GM23338 (cell line): ENCODE measurements around the gene ATF7. TPM values are rescaled to one million over a fixed set of nuclear protein-coding genes. Genes with fewer than 3 reads are reported as not detected.

Experiments used
- ATAC-seq: fragments of 200-7000 bp; cut with Tn5 transposase; 3 replicates; pipeline ENCODE4 v1.9.1; 2020
- DNase-seq: peaks from one replicate; pipeline ENCODE4 v3.0.0-alpha.2; 2015; ENCODE audit warnings: low spot score
- H2AFZ ChIP-seq: fragments of 200-600 bp; sonication (generic); 2 replicates; pipeline ENCODE4 v1.8.0; 2016; ENCODE audit warnings: antibody characterized with exemption, mild to moderate bottlenecking, moderate library complexity
- H3F3A ChIP-seq: fragments of 200-600 bp; sonication (generic); replicated peaks from 2 replicates; pipeline ENCODE4 v1.8.0; 2017; ENCODE audit warnings: antibody characterized with exemption, mixed run types, low read depth
- H3K27ac ChIP-seq: fragments of 200-600 bp; sonication (generic); 2 replicates; pipeline ENCODE4 v1.6.1; 2016; ENCODE audit warnings: low read depth
- H3K27me3 ChIP-seq: fragments of 200-600 bp; sonication (generic); 2 replicates; pipeline ENCODE4 v1.8.0; 2016; ENCODE audit warnings: mild to moderate bottlenecking, mixed run types, moderate library complexity; ENCODE audit not compliant: insufficient read depth
- H3K36me3 ChIP-seq: fragments of 200-600 bp; sonication (generic); 2 replicates; pipeline ENCODE4 v1.8.0; 2016; ENCODE audit warnings: mild to moderate bottlenecking; ENCODE audit not compliant: insufficient read depth
- H3K4me1 ChIP-seq: fragments of 200-600 bp; sonication (generic); 2 replicates; pipeline ENCODE4 v1.8.0; 2016; ENCODE audit warnings: mild to moderate bottlenecking, moderate library complexity; ENCODE audit not compliant: insufficient read depth
- H3K4me2 ChIP-seq: fragments of 200-600 bp; sonication (generic); 2 replicates; pipeline ENCODE4 v1.7.1; 2017; ENCODE audit warnings: mixed run types
- H3K4me3 ChIP-seq: fragments of 200-600 bp; sonication (generic); 2 replicates; pipeline ENCODE4 v1.6.1; 2016; ENCODE audit warnings: mixed run types
- H3K79me2 ChIP-seq: fragments of 200-600 bp; sonication (generic); replicated peaks from 2 replicates; pipeline ENCODE4 v1.8.0; 2017; ENCODE audit warnings: mild to moderate bottlenecking; ENCODE audit not compliant: insufficient read depth
- H3K9me2 ChIP-seq: fragments of 200-600 bp; sonication (generic); 2 replicates; pipeline ENCODE4 v1.8.0; 2017; ENCODE audit not compliant: insufficient read depth
- H4K20me1 ChIP-seq: fragments of 200-600 bp; sonication (generic); replicated peaks from 2 replicates; pipeline ENCODE4 v1.8.0; 2017; ENCODE audit warnings: mild to moderate bottlenecking; ENCODE audit not compliant: insufficient read depth
- H3K27ac Mint-ChIP-seq: 2 replicates; pipeline ENCODE4 v1.8.0; 2020; ENCODE audit warnings: inconsistent platforms, mild to moderate bottlenecking, moderate library complexity, mixed read lengths
- H3K27me3 Mint-ChIP-seq: 3 replicates; pipeline ENCODE4 v1.8.0; 2022; ENCODE audit warnings: low read depth, mild to moderate bottlenecking, moderate library complexity, mixed read lengths, inconsistent platforms; ENCODE audit not compliant: insufficient read depth, poor library complexity
- H3K36me3 Mint-ChIP-seq: 3 replicates; pipeline ENCODE4 v1.8.0; 2021; ENCODE audit warnings: low read depth, mild to moderate bottlenecking, inconsistent platforms, moderate library complexity, mixed read lengths
- H3K4me1 Mint-ChIP-seq: 3 replicates; pipeline ENCODE4 v1.8.0; 2020; ENCODE audit warnings: mild to moderate bottlenecking, inconsistent platforms, mixed read lengths
- H3K4me3 Mint-ChIP-seq: 3 replicates; pipeline ENCODE4 v1.8.0; 2021; ENCODE audit warnings: moderate library complexity, mild to moderate bottlenecking, inconsistent platforms, mixed read lengths
- H3K9me3 Mint-ChIP-seq: 3 replicates; pipeline ENCODE4 v1.8.0; 2020; ENCODE audit warnings: moderate library complexity, mild to moderate bottlenecking, inconsistent platforms, mixed read lengths
- CREB1 ChIP-seq: fragments of 250-450 bp; sonication (Bioruptor Pico); IDR thresholded peaks from 2 replicates; pipeline ENCODE4 v1.5.0; 2020; ENCODE audit warnings: low read depth, mild to moderate bottlenecking, moderate library complexity
- EZH2 ChIP-seq: fragments of 200-600 bp; sonication (generic); IDR thresholded peaks from one replicate; pipeline ENCODE4 v1.8.0; 2017; ENCODE audit warnings: antibody characterized with exemption, mild to moderate bottlenecking, low read depth; ENCODE audit not compliant: unreplicated experiment
- EZH2phosphoT487 ChIP-seq: fragments of 200-600 bp; sonication (generic); IDR thresholded peaks from one replicate; pipeline ENCODE4 v1.8.1; 2018; ENCODE audit warnings: antibody characterized with exemption; ENCODE audit not compliant: unreplicated experiment
- JUNB ChIP-seq: IDR thresholded peaks from one replicate; pipeline ENCODE4 v1.6.1; 2016; ENCODE audit warnings: antibody characterized with exemption; ENCODE audit not compliant: unreplicated experiment
- NANOG ChIP-seq: IDR thresholded peaks from 2 replicates; pipeline ENCODE4 v1.6.1; 2016; ENCODE audit warnings: antibody characterized with exemption, borderline replicate concordance
- STAT1 ChIP-seq: IDR thresholded peaks from one replicate; pipeline ENCODE4 v1.6.1; 2016; ENCODE audit warnings: antibody characterized with exemption; ENCODE audit not compliant: unreplicated experiment
- ZNF331 ChIP-seq: fragments of 250-450 bp; sonication (Bioruptor Pico); IDR thresholded peaks from 2 replicates; pipeline ENCODE4 v1.5.0; 2020; ENCODE audit warnings: low read depth, mild to moderate bottlenecking, moderate library complexity
- polyA plus RNA-seq: library from polyadenylated mRNA; unstranded; fragments of >200 nt; fragmentation: Nextera tagmentation; extraction: Ambion mirVana; gene quantifications from 2 replicates; pipeline ENCODE4 v1.2.1, GENCODE V29; 2016
- total RNA-seq: library from RNA; depleted of rRNA; stranded (reverse); fragments of >200 nt; shearing (Covaris generic); gene quantifications from 2 replicates; pipeline ENCODE4 v1.2.3, GENCODE V29; 2014
- TF ChIP-seq, protein P1 (sequence below): IDR thresholded peaks from 2 replicates; pipeline ENCODE4 v1.6.1; 2016; ENCODE audit warnings: antibody characterized with exemption
- TF ChIP-seq, protein P2 (sequence below): fragments of 250-450 bp; sonication (Bioruptor Pico); IDR thresholded peaks from 2 replicates; pipeline ENCODE4 v1.5.0; 2020; ENCODE audit warnings: mild to moderate bottlenecking, moderate library complexity
- TF ChIP-seq, protein P3 (sequence below), 2 experiments: fragments of 200-600 bp in 1 of 2; sonication (generic) in 1 of 2; conservative IDR thresholded peaks; 2 replicates each; pipeline versions ENCODE4 v1.5.1 to v1.6.1; 2016 to 2017; ENCODE audit warnings: antibody characterized with exemption in 2 of 2, low read depth in 2 of 2, mild to moderate bottlenecking in 2 of 2, moderate library complexity in 1 of 2

Gene ATF7
- total and polyA plus RNA-seq, 2 experiments from 2014 or later = 13.9 to 16.3 TPM

DNA sequence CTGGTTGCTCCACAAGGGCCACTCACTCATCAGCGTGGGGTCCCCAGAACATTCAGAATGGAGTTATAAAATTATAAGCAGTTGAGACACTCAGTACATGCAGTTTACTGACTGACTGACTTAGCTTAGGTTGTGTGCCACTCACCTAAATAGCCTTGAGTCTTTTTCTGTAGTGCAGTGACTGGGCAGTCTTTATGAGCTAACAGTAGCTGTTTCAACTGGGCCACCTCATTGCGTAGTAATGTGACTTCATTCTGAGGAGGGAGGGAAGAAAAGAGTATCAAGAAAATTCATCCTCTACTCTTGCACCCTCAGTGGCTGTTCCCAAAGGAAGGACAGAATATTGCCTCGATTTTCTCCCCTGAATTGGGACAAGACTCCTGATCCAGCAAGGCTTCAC lies 103.1 kb downstream of the ATF7 start:
- Mint-ChIP-seq H3K27me3 (peaks cover 2% of the 10 kb centered on the region), H3K9me3 (no peaks in the 10 kb centered on the region), H3K4me1 (no peaks in the 10 kb centered on the region), H3K4me3 (no peak overlapping the region), H3K36me3 (peaks cover 12% of the 10 kb centered on the region), H3K27ac (no peak overlapping the region)
- no peak for ATAC-seq
- Histone ChIP-seq H4K20me1 (no peaks in the 10 kb centered on the region; the same call in none of the 2 replicates), H3K9me2 (no peaks in the 10 kb centered on the region), H2AFZ (no peak overlapping the region), H3K27me3 (no peaks in the 10 kb centered on the region), H3F3A (no peaks in the 10 kb centered on the region), H3K4me2 (no peak overlapping the region), H3K79me2 (no peaks in the 10 kb centered on the region), H3K36me3 (no peaks in the 10 kb centered on the region; the same call in 1 of the 2 replicates), H3K4me3 (no peak overlapping the region), H3K27ac (no peak overlapping the region), H3K4me1 (no peaks in the 10 kb centered on the region)
- DNase-seq = no peak
- TF ChIP-seq CREB1 (CRISPR knock-in tag) (no peak), NANOG (no peak), JUNB (no peak), EZH2 (no peak), ZNF331 (no peak), EZH2phosphoT487 (no peak), STAT1 (no peak)
- TF ChIP-seq, protein P1, sequence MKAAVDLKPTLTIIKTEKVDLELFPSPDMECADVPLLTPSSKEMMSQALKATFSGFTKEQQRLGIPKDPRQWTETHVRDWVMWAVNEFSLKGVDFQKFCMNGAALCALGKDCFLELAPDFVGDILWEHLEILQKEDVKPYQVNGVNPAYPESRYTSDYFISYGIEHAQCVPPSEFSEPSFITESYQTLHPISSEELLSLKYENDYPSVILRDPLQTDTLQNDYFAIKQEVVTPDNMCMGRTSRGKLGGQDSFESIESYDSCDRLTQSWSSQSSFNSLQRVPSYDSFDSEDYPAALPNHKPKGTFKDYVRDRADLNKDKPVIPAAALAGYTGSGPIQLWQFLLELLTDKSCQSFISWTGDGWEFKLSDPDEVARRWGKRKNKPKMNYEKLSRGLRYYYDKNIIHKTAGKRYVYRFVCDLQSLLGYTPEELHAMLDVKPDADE = no peak
- TF ChIP-seq, protein P2, sequence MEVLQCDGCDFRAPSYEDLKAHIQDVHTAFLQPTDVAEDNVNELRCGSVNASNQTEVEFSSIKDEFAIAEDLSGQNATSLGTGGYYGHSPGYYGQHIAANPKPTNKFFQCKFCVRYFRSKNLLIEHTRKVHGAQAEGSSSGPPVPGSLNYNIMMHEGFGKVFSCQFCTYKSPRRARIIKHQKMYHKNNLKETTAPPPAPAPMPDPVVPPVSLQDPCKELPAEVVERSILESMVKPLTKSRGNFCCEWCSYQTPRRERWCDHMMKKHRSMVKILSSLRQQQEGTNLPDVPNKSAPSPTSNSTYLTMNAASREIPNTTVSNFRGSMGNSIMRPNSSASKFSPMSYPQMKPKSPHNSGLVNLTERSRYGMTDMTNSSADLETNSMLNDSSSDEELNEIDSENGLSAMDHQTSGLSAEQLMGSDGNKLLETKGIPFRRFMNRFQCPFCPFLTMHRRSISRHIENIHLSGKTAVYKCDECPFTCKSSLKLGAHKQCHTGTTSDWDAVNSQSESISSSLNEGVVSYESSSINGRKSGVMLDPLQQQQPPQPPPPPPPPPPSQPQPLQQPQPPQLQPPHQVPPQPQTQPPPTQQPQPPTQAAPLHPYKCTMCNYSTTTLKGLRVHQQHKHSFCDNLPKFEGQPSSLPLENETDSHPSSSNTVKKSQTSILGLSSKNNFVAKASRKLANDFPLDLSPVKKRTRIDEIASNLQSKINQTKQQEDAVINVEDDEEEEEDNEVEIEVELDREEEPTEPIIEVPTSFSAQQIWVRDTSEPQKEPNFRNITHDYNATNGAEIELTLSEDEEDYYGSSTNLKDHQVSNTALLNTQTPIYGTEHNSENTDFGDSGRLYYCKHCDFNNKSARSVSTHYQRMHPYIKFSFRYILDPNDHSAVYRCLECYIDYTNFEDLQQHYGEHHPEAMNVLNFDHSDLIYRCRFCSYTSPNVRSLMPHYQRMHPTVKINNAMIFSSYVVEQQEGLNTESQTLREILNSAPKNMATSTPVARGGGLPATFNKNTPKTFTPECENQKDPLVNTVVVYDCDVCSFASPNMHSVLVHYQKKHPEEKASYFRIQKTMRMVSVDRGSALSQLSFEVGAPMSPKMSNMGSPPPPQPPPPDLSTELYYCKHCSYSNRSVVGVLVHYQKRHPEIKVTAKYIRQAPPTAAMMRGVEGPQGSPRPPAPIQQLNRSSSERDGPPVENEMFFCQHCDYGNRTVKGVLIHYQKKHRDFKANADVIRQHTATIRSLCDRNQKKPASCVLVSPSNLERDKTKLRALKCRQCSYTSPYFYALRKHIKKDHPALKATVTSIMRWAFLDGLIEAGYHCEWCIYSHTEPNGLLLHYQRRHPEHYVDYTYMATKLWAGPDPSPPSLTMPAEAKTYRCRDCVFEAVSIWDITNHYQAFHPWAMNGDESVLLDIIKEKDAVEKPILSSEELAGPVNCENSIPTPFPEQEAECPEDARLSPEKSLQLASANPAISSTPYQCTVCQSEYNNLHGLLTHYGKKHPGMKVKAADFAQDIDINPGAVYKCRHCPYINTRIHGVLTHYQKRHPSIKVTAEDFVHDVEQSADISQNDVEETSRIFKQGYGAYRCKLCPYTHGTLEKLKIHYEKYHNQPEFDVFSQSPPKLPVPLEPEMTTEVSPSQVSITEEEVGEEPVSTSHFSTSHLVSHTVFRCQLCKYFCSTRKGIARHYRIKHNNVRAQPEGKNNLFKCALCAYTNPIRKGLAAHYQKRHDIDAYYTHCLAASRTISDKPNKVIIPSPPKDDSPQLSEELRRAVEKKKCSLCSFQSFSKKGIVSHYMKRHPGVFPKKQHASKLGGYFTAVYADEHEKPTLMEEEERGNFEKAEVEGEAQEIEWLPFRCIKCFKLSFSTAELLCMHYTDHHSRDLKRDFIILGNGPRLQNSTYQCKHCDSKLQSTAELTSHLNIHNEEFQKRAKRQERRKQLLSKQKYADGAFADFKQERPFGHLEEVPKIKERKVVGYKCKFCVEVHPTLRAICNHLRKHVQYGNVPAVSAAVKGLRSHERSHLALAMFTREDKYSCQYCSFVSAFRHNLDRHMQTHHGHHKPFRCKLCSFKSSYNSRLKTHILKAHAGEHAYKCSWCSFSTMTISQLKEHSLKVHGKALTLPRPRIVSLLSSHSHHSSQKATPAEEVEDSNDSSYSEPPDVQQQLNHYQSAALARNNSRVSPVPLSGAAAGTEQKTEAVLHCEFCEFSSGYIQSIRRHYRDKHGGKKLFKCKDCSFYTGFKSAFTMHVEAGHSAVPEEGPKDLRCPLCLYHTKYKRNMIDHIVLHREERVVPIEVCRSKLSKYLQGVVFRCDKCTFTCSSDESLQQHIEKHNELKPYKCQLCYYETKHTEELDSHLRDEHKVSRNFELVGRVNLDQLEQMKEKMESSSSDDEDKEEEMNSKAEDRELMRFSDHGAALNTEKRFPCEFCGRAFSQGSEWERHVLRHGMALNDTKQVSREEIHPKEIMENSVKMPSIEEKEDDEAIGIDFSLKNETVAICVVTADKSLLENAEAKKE (CRISPR knock-in tag) = no peak
- TF ChIP-seq, protein P3, sequence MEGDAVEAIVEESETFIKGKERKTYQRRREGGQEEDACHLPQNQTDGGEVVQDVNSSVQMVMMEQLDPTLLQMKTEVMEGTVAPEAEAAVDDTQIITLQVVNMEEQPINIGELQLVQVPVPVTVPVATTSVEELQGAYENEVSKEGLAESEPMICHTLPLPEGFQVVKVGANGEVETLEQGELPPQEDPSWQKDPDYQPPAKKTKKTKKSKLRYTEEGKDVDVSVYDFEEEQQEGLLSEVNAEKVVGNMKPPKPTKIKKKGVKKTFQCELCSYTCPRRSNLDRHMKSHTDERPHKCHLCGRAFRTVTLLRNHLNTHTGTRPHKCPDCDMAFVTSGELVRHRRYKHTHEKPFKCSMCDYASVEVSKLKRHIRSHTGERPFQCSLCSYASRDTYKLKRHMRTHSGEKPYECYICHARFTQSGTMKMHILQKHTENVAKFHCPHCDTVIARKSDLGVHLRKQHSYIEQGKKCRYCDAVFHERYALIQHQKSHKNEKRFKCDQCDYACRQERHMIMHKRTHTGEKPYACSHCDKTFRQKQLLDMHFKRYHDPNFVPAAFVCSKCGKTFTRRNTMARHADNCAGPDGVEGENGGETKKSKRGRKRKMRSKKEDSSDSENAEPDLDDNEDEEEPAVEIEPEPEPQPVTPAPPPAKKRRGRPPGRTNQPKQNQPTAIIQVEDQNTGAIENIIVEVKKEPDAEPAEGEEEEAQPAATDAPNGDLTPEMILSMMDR (conservative IDR thresholded peaks at IDR 0.05; ENCODE audit: low read depth in 2 of 2) = no peak
